Measurements from ENCODE around the gene ANKFN1. TPM values are rescaled to one million over a fixed set of nuclear protein-coding genes. Genes with fewer than 3 reads are reported as not detected.

ANKFN1 gene
- polyA plus RNA-seq, 3 donors from 2014 or later: not detected

- no peaks in the 10 kb centered on the region for H3K4me1 Mint-ChIP-seq
- no peaks in the 10 kb centered on the region for H3K9me3 Mint-ChIP-seq
- H3K27me3 Mint-ChIP-seq (ENCODE audit: low read depth in 3 of 3): peaks cover 4 to 27% (median 7%) of the 10 kb centered on the region in 3 donors
- no peak overlapping the region for H3K4me3 Mint-ChIP-seq
- no peak overlapping the region for H3K27ac Mint-ChIP-seq
- no peaks in the 10 kb centered on the region for H3K36me3 Mint-ChIP-seq
- DNase-seq: no peak
Measured at GRCh38 chr17:56521414-56522141, 368.3 kb downstream of the ANKFN1 start.

GRCh38 chr17:56523042-56523441 lies 369.8 kb downstream of the ANKFN1 start:
- no peaks in the 10 kb centered on the region for H3K9me3 Mint-ChIP-seq
- no peaks in the 10 kb centered on the region for H3K4me1 Mint-ChIP-seq
- no peak overlapping the region for H3K4me3 Mint-ChIP-seq
- no peak overlapping the region for H3K27ac Mint-ChIP-seq
- no peaks in the 10 kb centered on the region for H3K36me3 Mint-ChIP-seq
- no peak for DNase-seq
- peaks cover 4 to 26% (median 7%) of the 10 kb centered on the region in 3 donors for H3K27me3 Mint-ChIP-seq (ENCODE audit: low read depth in 3 of 3)

- H3K9me3 Mint-ChIP-seq: no peaks in the 10 kb centered on the region
- no peaks in the 10 kb centered on the region for H3K36me3 Mint-ChIP-seq
- DNase-seq: no peak
- peaks cover 4 to 6% (median 4%) of the 10 kb centered on the region in 3 donors for H3K27me3 Mint-ChIP-seq (ENCODE audit: low read depth in 3 of 3)
- H3K4me1 Mint-ChIP-seq: no peaks in the 10 kb centered on the region
- H3K4me3 Mint-ChIP-seq: no peak overlapping the region
- H3K27ac Mint-ChIP-seq: no peak overlapping the region
Measured at GRCh38 chr17:56528696-56529095, 375.4 kb downstream of the ANKFN1 start.

- DNase-seq: no peak
- no peaks in the 10 kb centered on the region for H3K9me3 Mint-ChIP-seq
- no peaks in the 10 kb centered on the region for H3K4me1 Mint-ChIP-seq
- no peak overlapping the region for H3K27ac Mint-ChIP-seq
- H3K27me3 Mint-ChIP-seq (ENCODE audit: low read depth in 3 of 3): peaks cover 3 to 6% (median 3%) of the 10 kb centered on the region in 3 donors
- H3K36me3 Mint-ChIP-seq: no peaks in the 10 kb centered on the region
- no peak overlapping the region for H3K4me3 Mint-ChIP-seq
Measured at GRCh38 chr17:56532926-56533325, 379.7 kb downstream of the ANKFN1 start.

GRCh38 chr17:56536766-56537165 lies 383.5 kb downstream of the ANKFN1 start:
- no peak for DNase-seq
- Mint-ChIP-seq H3K9me3 (peaks cover 0 to 3% (median 0%) of the 10 kb centered on the region in 6 donors), H3K27ac (no peak overlapping the region), H3K4me3 (no peak overlapping the region), H3K4me1 (no peaks in the 10 kb centered on the region), H3K27me3 (ENCODE audit: low read depth in 3 of 3) (peaks cover 3 to 8% (median 3%) of the 10 kb centered on the region in 3 donors), H3K36me3 (no peaks in the 10 kb centered on the region)

- DNase-seq: no peak
- H3K36me3 Mint-ChIP-seq: no peaks in the 10 kb centered on the region
- no peaks in the 10 kb centered on the region for H3K4me1 Mint-ChIP-seq
- H3K27ac Mint-ChIP-seq: no peak overlapping the region
- H3K27me3 Mint-ChIP-seq (ENCODE audit: low read depth in 3 of 3): peaks cover 0 to 8% (median 0%) of the 10 kb centered on the region in 3 donors
- peaks cover 0 to 3% (median 0%) of the 10 kb centered on the region in 6 donors for H3K9me3 Mint-ChIP-seq
- H3K4me3 Mint-ChIP-seq: no peak overlapping the region
Measured at GRCh38 chr17:56540836-56541235, 387.6 kb downstream of the ANKFN1 start.

- no peak overlapping the region for H3K4me3 Mint-ChIP-seq
- peaks cover 0 to 8% (median 2%) of the 10 kb centered on the region in 3 donors for H3K27me3 Mint-ChIP-seq (ENCODE audit: low read depth in 3 of 3)
- H3K4me1 Mint-ChIP-seq: no peaks in the 10 kb centered on the region
- no peak overlapping the region for H3K27ac Mint-ChIP-seq
- no peak for DNase-seq
- peaks cover 0 to 3% (median 0%) of the 10 kb centered on the region in 6 donors for H3K9me3 Mint-ChIP-seq
- no peaks in the 10 kb centered on the region for H3K36me3 Mint-ChIP-seq
Measured at GRCh38 chr17:56543280-56543679, 390.0 kb downstream of the ANKFN1 start.

GRCh38 chr17:56545106-56545505 lies 391.8 kb downstream of the ANKFN1 start:
- Mint-ChIP-seq H3K4me3 (no peak overlapping the region), H3K4me1 (no peaks in the 10 kb centered on the region), H3K36me3 (no peaks in the 10 kb centered on the region), H3K27ac (no peak overlapping the region), H3K9me3 (peaks cover 0 to 2% (median 0%) of the 10 kb centered on the region in 6 donors), H3K27me3 (ENCODE audit: low read depth in 3 of 3) (peaks cover 0 to 12% (median 2%) of the 10 kb centered on the region in 3 donors)
- DNase-seq: no peak

- peaks cover under 1 to 10% (median 2%) of the 10 kb centered on the region in 3 donors for H3K27me3 Mint-ChIP-seq (ENCODE audit: low read depth in 3 of 3)
- no peaks in the 10 kb centered on the region for H3K36me3 Mint-ChIP-seq
- H3K27ac Mint-ChIP-seq: no peak overlapping the region
Measured at GRCh38 chr17:56545930-56546329, 392.7 kb downstream of the ANKFN1 start.

GRCh38 chr17:56548661-56549060 lies 395.4 kb downstream of the ANKFN1 start:
- no peaks in the 10 kb centered on the region for H3K36me3 Mint-ChIP-seq
- DNase-seq: no peak
- H3K9me3 Mint-ChIP-seq: no peaks in the 10 kb centered on the region
- H3K4me3 Mint-ChIP-seq: no peak overlapping the region
- H3K4me1 Mint-ChIP-seq: no peaks in the 10 kb centered on the region
- peaks cover 2 to 7% (median 4%) of the 10 kb centered on the region in 3 donors for H3K27me3 Mint-ChIP-seq (ENCODE audit: low read depth in 3 of 3)
- H3K27ac Mint-ChIP-seq: no peak overlapping the region

More at GRCh38 chr17:56545930-56546329, 392.7 kb downstream of the ANKFN1 start:
- peaks cover 0 to 2% (median 0%) of the 10 kb centered on the region in 6 donors for H3K9me3 Mint-ChIP-seq
- H3K4me1 Mint-ChIP-seq: no peaks in the 10 kb centered on the region
- H3K4me3 Mint-ChIP-seq: no peak overlapping the region
- no peak for DNase-seq

- H3K4me3 Mint-ChIP-seq: no peak overlapping the region
- H3K4me1 Mint-ChIP-seq: no peaks in the 10 kb centered on the region
- no peaks in the 10 kb centered on the region for H3K9me3 Mint-ChIP-seq
- H3K36me3 Mint-ChIP-seq: no peaks in the 10 kb centered on the region
- DNase-seq: no peak
- H3K27me3 Mint-ChIP-seq (ENCODE audit: low read depth in 3 of 3): peaks cover 2 to 7% (median 4%) of the 10 kb centered on the region in 3 donors
- H3K27ac Mint-ChIP-seq: no peak overlapping the region
Measured at GRCh38 chr17:56549501-56549900, 396.2 kb downstream of the ANKFN1 start.

GRCh38 chr17:56557682-56558081 lies 404.4 kb downstream of the ANKFN1 start:
- no peak for DNase-seq
- Mint-ChIP-seq H3K4me1 (no peaks in the 10 kb centered on the region), H3K36me3 (no peaks in the 10 kb centered on the region), H3K27me3 (ENCODE audit: low read depth in 3 of 3) (peaks cover 0 to 5% (median 3%) of the 10 kb centered on the region in 3 donors), H3K9me3 (no peaks in the 10 kb centered on the region), H3K4me3 (no peak overlapping the region), H3K27ac (no peak overlapping the region)

- Mint-ChIP-seq H3K4me3 (no peak overlapping the region), H3K27me3 (ENCODE audit: low read depth in 3 of 3) (peaks cover 0 to 5% (median 3%) of the 10 kb centered on the region in 3 donors), H3K36me3 (no peaks in the 10 kb centered on the region), H3K9me3 (no peaks in the 10 kb centered on the region), H3K27ac (no peak overlapping the region), H3K4me1 (no peaks in the 10 kb centered on the region)
- DNase-seq: no peak
Measured at GRCh38 chr17:56558088-56558487, 404.8 kb downstream of the ANKFN1 start.
